Stimulated activated CD8-positive, alpha-beta memory T cell treated with anti-CD3 and anti-CD28 coated beads, Interleukin-7, amount 100 ng/mL, for 48 hours (primary cell): ENCODE data around the gene CAPG.
A peak's percentile ranks its signal among the peaks of the same experiment; 100 is the strongest.
"Not testable (repeated sequence)": the region's sequence is repeated elsewhere in the genome, so short reads cannot be mapped to it uniquely, and the experiment has no call there.

Experiments
- DNase-seq, 2 donors: peaks; one replicate each; pipeline ENCODE4 v3.0.0-alpha.2; 2020; ENCODE audit warnings: low read depth in 1 of 2; ENCODE audit errors: extremely low read depth in 1 of 2

The CAPG gene

DNA sequence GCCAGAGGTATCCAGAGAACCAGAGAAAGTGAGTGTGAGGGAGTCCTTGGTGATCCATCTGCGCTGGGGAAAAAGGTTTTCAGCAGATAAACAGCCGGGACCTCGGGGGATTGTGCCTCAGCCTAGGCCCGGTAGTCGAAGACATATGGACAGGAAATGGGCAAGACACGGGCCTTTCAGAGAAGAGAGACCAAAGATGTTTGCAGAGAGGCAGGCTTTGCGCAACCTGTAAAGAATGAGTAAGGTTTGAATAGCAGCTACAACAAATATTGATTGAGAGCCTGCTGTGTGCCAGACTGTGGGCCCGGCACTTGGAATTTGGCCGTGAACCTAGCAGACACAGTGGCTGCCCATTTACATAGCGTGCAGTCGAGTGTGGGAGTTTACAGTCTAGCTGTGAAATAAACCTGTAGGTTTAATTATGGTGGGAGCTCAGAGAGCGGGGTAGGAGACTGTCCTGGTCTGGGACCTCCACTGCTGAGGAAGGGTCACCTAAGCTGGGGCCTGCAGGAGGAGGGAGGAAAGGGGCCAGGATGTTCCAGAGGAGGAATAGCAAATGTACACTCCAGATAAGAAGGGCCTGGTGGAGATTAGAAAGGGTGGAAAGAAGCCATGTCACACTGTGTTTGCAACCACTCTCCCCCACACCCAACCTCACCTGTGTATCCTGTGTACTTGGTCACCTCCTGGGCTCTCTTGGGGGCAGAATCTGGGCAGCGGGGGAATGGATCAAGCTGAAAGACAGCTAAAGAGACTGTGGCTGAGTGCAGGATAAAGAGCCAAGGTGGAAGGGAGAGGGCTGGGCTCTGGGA lies 11.3 kb upstream of the CAPG start:
- DNase-seq = no peak

DNA sequence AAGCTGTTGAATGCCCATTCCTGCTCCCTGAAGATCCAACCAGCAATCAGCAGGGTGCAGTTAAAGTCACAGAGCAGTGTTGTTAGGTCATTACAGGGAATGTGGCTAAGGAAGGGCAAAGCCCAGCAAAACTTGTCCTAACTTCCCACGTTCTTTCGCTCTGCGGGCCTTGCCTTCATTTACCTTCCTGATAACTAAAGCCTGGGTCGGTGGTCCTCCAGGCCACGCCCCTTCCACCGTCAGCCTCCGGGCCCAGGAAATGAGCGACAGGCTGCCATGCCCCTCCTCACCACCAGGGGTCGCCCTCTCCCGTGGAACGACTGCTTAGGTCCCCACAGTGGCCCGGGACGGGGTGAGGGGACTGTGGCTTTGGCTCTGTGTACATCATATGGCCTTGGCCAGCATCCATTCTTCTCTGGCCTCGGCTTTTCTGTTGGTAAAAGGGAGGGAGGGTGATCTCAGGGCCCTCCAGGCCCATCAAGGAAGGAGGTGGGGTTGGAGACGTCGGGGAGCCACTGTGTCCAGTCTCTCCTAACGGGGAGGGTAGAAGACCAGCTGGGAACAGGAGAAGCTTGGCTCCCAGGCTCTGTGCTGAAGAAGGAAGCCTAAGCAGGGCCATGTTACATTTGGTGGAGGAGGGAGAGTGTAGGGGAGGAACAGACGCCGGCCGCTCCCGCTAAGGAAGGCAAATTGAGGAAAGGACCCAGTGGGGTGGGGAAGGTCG lies 10.5 kb upstream of the CAPG start:
- DNase-seq = peak; percentile 70 to 82

DNA sequence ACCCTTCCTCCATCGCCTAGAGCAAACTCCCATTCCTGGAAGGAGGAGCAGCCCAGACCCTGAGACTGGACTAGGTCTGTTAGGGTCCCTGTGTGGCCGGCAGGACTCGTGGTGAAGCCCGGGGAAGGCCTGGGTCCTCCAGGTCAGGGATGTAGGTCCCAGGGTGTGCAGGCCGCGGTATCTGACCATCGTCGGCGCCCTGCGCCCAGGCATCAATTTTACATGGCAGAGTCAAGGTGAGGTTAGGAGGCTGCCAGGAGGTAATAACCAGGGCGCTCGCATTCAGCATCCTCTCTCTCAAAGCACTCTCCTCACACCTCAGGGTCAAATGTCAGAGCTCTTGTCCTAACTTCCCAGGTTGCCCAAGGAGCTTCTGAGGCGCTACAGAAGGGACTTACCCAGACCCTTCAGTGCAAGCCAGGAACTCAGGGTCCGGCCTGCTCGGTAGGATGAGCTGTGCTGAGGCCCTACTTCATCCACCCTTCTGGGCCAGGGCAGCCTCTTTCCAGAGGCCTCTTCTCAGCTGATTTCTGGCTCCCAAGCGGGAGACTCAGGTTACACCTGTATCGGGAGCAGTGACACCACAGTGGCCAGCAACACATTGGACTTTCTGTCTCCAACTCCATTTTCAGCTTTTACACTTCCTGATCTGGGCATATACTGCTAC lies 9.0 kb upstream of the CAPG start:
- DNase-seq = no peak

- DNase-seq = peak; percentile 69 to 79
Observed at GRCh38 chr2:85418132-85419008, 8.2 kb upstream of the CAPG start, which contains the start of gene SH2D6. SH2D6 (plus strand) TSS chr2:85418714; CDS start chr2:85429466, 10,752 bp downstream.

DNA sequence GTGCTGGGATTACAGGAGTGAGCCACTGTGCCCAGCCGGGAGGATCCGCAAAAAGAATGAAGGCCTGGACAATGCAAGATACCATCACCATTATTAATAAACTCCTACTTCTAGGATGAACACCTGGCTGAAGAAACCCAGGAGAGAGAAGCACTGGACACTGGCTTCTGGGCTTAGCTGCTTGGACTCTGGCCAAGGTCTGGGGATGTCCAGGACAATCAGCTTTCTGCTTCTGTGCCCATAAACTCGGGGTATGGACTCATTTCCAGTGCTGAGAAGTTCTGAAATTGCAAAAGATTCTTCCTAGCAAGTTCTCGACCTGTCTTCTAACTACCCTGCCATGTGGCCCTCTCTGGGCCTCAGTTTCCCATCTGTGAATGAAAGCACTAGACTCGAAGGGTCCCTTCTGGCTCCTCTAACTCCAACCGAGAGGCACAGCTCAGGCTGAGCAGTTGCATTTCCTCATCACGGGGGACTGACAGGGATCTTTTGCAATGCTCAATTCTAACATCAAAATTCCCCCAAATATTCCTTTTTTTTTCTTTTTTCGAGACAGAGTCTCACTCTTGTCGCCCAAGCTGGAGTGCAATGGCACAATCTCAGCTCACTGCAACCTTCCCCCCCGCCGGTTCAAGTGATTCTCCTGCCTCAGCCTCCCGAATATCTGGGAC lies 5.9 kb upstream of the CAPG start:
- DNase-seq = no peak

DNA sequence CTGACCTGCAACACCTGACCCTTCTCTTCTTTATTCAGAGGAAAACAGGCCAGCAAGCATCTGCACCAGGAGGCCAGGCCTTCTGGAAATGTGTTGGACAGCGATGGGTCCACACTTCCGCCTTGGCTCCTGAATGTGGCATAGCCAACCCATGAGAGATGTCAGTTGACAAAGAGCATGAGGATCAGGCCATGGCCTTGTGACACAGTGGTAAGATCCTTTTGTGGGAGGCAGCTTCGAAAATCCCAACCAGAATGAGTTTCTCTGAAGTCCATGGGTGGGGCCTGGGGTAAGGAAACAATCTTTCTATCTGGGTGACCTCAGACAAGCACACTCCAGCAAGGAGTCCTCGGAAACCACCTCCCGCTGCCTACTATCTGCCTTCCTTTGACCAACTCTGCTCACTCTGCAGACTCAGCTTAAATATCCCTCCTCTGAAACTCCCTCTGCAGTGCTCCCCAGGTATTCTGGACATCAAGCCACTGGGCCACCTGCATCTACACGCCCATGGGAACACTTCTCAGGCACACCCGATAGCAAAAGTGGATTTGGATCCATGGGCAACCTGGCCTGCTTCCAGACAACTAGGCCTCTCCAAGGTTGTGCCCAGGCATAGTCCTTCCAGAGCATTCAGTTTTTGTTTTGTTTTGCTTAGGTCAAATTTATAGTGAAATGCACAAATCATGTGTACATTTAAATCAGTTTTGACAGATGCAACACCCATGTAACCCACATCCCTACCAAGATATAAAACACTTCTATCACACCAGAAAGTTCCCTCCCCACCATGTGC lies 4.8 kb upstream of the CAPG start:
- DNase-seq = no peak

GRCh38 chr2:85414421-85414759 lies 4.2 kb upstream of the CAPG start:
- not testable (repeated sequence) for DNase-seq

- DNase-seq = peak in 1 of 2 donors; percentile 39
Observed at GRCh38 chr2:85413592-85414420, 3.6 kb upstream of the CAPG start.

- DNase-seq = no peak
Observed at GRCh38 chr2:85411405-85411748, 1.2 kb upstream of the CAPG start.

GRCh38 chr2:85410584-85411404 lies 628 bp upstream of the CAPG start:
- DNase-seq = no peak

- DNase-seq = peak; percentile 55 to 70
Observed at GRCh38 chr2:85405201-85406059, 4.7 kb downstream of the CAPG start.

GRCh38 chr2:85401844-85402243 lies 8.3 kb downstream of the CAPG start:
- no peak for DNase-seq

- no peak for DNase-seq
Observed at GRCh38 chr2:85401464-85401805, 8.7 kb downstream of the CAPG start.

DNA sequence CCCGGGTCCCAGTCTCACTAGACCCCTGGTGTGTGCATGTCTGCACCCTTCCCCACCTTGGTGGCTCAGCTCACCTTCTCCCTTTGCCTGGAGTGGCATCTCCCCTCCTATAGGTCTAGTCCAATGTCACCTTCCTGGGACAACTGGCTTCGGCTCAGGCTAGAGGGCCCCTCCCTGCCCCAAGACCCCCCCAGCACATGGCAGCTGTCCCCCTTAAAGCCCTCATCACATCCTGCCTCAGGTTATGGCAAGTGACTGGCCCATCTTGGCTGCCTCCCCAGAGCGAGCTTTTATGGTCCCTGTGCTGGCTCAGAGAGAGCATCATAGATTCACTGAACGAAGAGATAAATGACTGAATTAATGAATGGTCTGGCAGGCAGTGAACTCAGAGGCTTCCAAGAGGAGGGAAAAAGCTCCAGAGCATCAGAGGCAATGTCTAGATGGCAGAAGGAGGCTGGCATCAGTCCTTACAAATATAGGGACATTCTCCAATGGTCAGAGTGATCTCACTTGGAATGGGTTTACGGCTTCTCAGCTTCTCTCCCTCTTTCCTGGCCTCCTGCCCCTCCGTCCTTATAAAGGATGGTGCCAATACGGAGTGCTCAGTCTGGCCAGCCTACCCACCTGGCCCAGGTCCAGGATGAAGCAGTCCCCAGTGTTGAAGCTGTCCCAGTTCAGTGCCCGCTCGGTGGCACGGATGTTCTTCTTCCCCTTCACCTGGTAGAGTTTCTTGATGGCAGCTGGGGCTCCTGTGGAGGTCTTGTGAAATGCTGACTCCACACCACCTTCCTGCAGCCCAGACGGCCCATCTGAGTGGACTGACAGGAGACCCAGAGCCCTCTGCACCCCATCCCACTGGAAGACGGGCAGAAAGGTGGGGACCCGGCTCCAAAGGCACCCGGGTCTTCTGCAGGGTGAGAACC lies 9.4 kb downstream of the CAPG start:
- no peak for DNase-seq

GRCh38 chr2:85400023-85400422 lies 10.1 kb downstream of the CAPG start:
- DNase-seq = no peak

DNA sequence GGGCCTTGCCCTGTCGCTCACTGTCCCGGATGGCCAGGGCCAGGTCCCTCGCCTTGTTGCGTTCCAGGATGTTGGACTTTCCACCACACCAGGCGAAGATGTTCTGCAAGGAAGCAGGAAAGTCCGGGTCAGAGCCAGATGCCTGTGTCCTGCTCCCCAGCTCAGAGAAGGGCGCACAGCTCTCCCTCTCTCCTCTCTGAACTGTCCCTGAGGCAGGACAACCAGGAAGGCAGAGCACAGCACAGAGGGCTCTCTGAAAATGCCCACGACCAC lies 11.0 kb downstream of the CAPG start:
- no peak for DNase-seq
